Measurements from ENCODE around the gene TAS2R20. TPM values are rescaled to one million over a fixed set of nuclear protein-coding genes. Genes with fewer than 3 reads are reported as not detected.
A peak's percentile ranks its signal among the peaks of the same experiment; 100 is the strongest.

TAS2R20 gene
- total RNA-seq, 8 experiments from 2014 or later = 0.96 to 13.2 (median 3.2) TPM

DNA sequence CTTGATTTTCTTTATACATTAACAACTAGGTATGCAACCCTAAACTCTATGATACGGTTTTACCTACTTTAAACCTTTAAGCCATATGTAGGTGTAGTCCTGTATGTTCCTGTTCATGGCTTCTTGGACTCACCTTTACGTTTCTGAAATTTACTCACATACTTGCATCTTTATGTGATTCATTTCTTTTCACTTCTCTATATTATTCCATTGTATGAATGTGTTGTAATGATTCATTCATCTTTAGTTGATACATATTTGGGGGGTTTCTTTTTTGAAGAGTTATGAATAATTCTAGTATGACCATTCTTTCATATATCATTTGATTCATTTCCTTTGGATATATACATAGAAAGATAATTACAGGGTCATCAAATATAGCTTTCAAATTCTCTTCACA is 9.0 kb downstream of the TAS2R20 start:
- Histone ChIP-seq H3K4me1 (replicated peaks in 1 of 2) (no peaks in the 10 kb centered on the region), H3K4me3 (no peak overlapping the region), H3K27ac (no peak overlapping the region)
- in situ Hi-C loops (cut with MboI; ENCODE audit: low pct_unique_long_range_greater_than_20kb in 2 of 9, low sequenced_read_pairs in 9 of 9, unreplicated experiment in 9 of 9) = no loop called here
- WGBS, 10 experiments = 33 to 100% (median 100%) methylated on average over 1 to 2 of the region's 2 CpGs; no CpG with 5 or more reads in 2 of the 10 experiments
- ATAC-seq (replicated peaks in 6 of 8) = no peak

DNA sequence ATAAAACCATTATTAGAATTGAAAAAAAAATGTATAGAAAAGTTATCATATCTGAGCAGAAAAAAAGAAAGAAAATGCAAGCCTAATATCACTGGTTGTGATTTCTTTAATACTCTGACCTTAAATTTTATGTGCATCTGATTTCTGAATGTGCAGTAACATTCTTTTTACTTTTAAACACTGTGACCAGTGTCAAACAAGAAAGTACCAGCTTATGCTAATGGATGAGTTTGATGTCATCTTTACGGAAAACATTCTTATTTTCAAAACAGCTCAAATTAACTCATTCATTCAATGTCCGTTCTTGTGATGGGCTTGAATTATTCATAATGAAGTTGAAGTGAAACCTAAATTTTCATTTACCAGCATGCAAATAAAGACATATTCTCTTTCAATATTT is 11.3 kb downstream of the TAS2R20 start, which contains the start of gene TAS2R50:
TAS2R50 (minus strand) TSS at position 101 of the 400 bp plus-strand sequence; CDS start at position 49, 52 bp downstream.
- ATAC-seq (replicated peaks in 6 of 8) = no peak
- Histone ChIP-seq H3K27ac (no peak within 1 kb of the TSS), H3K4me3 (no peak within 1 kb of the TSS), H3K4me1 (replicated peaks in 1 of 2) (no peaks in the 10 kb centered on the region)
- in situ Hi-C loops (cut with MboI; ENCODE audit: low pct_unique_long_range_greater_than_20kb in 2 of 9, low sequenced_read_pairs in 9 of 9, unreplicated experiment in 9 of 9) = no loop called here
- WGBS, 10 experiments = 0 to 65% (median 20%) methylated on average over 1 to 2 of the region's 2 CpGs

DNA sequence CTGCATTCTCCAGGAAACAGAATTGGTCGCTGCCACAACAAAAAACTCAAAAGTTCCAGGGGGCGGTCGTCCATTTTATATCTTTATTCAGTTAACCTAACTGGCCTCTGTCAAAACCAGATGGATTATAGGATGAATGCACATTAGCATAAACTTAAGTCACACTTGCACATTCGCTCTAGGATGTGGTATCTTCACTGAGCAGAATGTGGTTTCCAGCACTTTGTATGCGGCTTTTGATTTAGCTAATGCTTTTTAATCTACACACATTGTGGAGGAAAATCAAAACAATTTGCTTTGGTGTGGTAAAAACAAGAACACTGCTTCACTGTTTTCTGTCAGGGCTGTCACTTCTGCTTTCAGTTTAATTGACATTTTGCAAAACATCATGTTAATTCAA is 15.9 kb downstream of the TAS2R20 start:
- peak in 1 of 8 experiments; percentile 32 for ATAC-seq (replicated peaks in 6 of 8)
- Histone ChIP-seq H3K4me1 (replicated peaks in 1 of 2) (no peaks in the 10 kb centered on the region), H3K4me3 (no peak overlapping the region), H3K27ac (no peak overlapping the region)
- WGBS, 10 experiments = 39 to 100% (median 94%) methylated on average over 1 to 5 of the region's 5 CpGs; no CpG with 5 or more reads in 1 of the 10 experiments
- in situ Hi-C loops (cut with MboI; ENCODE audit: low pct_unique_long_range_greater_than_20kb in 2 of 9, low sequenced_read_pairs in 9 of 9, unreplicated experiment in 9 of 9) = no loop called here

DNA sequence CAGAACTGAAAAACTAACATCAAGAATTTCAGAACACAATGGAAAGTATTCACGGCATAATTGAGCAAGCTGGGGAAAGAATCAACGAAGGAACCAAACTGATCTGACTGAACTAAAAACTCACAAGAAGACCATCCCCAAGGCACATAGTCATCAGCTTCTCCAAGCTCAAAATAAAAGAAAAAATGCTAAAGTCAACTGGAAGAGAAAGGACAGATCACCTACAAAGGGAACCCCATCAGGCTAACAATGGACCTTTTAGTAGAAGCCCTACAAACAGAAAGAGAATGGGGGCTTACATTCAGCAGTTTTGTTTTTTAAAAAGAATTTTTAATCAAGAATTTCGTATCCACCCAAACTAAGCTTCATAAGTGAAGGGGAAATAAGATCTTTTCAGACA is 23.1 kb downstream of the TAS2R20 start:
- Histone ChIP-seq H3K27ac (no peak overlapping the region), H3K4me1 (replicated peaks in 1 of 2) (no peaks in the 10 kb centered on the region), H3K4me3 (no peak overlapping the region)
- in situ Hi-C loops (cut with MboI; ENCODE audit: low pct_unique_long_range_greater_than_20kb in 2 of 9, low sequenced_read_pairs in 9 of 9, unreplicated experiment in 9 of 9) = loop anchor here in 2 of 9 experiments (25.0 kb wide), 1 partner anchor 212 kb away; the partner anchor contains the start of gene TAS2R42 (in 2 of the 2)
- ATAC-seq (replicated peaks in 6 of 8) = no peak
- WGBS, 10 experiments = 38 to 100% (median 95%) methylated on average over 1 to 3 of the region's 3 CpGs

DNA sequence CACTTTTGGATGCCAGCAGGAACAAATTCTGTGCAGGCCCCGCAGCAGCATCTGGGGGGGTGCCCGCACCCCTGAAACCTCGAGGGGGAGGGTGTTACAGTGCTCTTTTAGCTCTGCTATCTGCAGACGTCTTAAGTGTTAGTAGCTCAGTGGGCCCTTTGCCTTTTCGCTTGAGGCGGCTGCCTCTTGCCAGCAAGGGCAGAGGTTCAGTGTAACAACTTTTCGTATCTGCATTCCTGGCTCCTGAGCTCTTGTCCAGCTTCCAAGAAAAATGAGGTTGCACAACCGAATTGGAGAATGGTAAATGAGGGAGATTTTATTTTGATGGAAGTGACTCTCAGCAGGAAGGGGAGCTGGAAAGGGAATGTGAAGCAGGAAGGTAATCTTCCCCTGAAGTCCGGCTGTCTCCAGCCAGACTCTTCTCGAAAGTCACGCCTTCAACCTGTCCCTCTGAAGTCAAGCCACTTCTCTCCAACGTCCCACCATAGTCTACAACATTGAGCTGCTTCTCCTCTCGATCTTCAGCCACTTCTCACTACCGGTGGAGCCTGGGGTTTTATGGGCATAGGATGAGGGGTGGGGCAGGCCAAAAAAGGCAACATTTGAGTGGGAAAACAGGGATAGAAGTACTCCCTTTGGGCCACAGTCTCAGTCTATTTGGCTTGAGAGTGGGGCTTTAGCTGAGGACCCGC is 29.2 kb downstream of the TAS2R20 start:
- no peak overlapping the region for H3K4me3 ChIP-seq
- 60 to 100% (median 95%) methylated on average over 1 to 7 of the region's 15 CpGs for WGBS, 10 experiments
- H3K27ac ChIP-seq = no peak overlapping the region
- in situ Hi-C loops (cut with MboI; ENCODE audit: low pct_unique_long_range_greater_than_20kb in 2 of 9, low sequenced_read_pairs in 9 of 9, unreplicated experiment in 9 of 9) = loop anchor here in 2 of 9 experiments (25.0 kb wide), 1 partner anchor 218 kb away; the partner anchor contains the start of gene TAS2R42 (in 2 of the 2)
- peak in 1 of 8 experiments; percentile 26 for ATAC-seq (replicated peaks in 6 of 8)
- H3K4me1 ChIP-seq (replicated peaks in 1 of 2) = no peaks in the 10 kb centered on the region

DNA sequence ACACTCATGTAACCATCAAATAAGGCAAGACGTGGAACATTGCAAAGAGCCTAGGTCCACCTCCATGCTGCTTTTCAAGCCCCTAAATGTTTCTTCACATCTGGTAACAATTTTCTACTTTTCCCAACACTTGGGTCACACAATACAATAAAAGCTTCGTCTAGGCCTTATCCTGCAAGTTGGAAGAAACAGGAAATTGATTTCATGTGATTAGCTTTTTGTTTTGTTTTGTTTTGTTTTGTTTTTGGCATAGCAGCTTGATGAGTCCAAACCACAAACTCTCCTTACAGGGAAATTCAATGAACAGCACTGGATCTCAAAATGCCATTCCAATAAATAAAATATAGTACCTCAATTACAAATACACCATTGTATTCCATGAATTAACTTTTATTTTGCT is 30.7 kb downstream of the TAS2R20 start:
- in situ Hi-C loops (cut with MboI; ENCODE audit: low pct_unique_long_range_greater_than_20kb in 2 of 9, low sequenced_read_pairs in 9 of 9, unreplicated experiment in 9 of 9) = loop anchor here in 2 of 9 experiments (25.0 kb wide), 1 partner anchor 220 kb away; the partner anchor contains the start of gene TAS2R42 (in 2 of the 2)
- 13 to 100% (median 50%) methylated on average over 1 to 2 of the region's 2 CpGs; no CpG with 5 or more reads in 4 of the 10 experiments for whole genome bisulfite sequencing, 10 experiments
- no peak overlapping the region for H3K4me3 ChIP-seq
- H3K4me1 ChIP-seq (replicated peaks in 1 of 2) = no peaks in the 10 kb centered on the region
- ATAC-seq (replicated peaks in 6 of 8) = no peak
- no peak overlapping the region for H3K27ac ChIP-seq

DNA sequence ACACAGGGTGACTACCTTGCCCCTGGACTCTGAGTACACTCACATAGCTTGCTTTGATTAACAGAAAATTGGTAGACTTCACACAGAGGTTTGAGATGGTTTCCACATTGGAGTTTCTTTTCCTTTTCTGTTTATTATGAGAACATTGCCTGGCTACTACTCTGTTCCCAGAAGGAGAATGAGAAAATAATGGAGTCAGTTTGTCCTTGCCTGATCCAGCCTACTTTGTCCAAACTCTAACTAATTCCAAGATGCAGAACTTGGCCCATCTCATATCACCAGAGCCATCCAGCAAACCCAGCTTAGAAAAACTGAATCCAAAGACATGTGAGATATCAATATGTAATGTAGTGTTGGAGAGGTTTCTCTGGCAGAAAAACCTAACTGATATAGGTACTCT is 31.8 kb downstream of the TAS2R20 start:
- Histone ChIP-seq H3K4me3 (no peak overlapping the region), H3K4me1 (replicated peaks in 1 of 2) (no peaks in the 10 kb centered on the region), H3K27ac (no peak overlapping the region)
- in situ Hi-C loops (cut with MboI; ENCODE audit: low pct_unique_long_range_greater_than_20kb in 2 of 9, low sequenced_read_pairs in 9 of 9, unreplicated experiment in 9 of 9) = loop anchor here in 2 of 9 experiments (25.0 kb wide), 1 partner anchor 221 kb away; the partner anchor contains the start of gene TAS2R42 (in 2 of the 2)
- no peak for ATAC-seq (replicated peaks in 6 of 8)

DNA sequence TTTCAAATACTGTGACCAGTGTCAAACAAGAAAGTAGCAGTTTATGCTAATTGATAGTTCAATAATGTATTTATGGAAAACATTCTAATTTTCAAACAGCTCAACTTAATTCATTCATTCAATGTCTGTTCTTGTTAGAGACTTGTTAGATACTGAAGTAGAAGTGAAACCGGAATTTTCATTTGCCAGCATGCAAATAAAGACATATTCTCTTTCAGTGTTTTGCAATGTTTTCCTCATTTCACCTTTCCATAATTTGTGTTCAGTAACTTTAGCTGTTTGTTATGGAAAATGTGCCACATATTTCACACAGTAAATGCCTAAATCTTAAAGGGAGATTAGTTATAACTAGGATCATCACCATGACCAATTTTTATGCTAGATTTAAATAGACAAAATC is 32.6 kb downstream of the TAS2R20 start:
- H3K27ac ChIP-seq = no peak overlapping the region
- no peak overlapping the region for H3K4me3 ChIP-seq
- 43 to 100% (median 100%) methylated on average over 1 of the region's 1 CpG; no CpG with 5 or more reads in 1 of the 10 experiments for WGBS, 10 experiments
- no peaks in the 10 kb centered on the region for H3K4me1 ChIP-seq (replicated peaks in 1 of 2)
- in situ Hi-C loops (cut with MboI; ENCODE audit: low pct_unique_long_range_greater_than_20kb in 2 of 9, low sequenced_read_pairs in 9 of 9, unreplicated experiment in 9 of 9) = loop anchor here in 2 of 9 experiments (25.0 kb wide), 1 partner anchor 222 kb away; the partner anchor contains the start of gene TAS2R42 (in 2 of the 2)
- peak in 2 of 8 experiments; percentile 27 to 57 for ATAC-seq (replicated peaks in 6 of 8)

DNA sequence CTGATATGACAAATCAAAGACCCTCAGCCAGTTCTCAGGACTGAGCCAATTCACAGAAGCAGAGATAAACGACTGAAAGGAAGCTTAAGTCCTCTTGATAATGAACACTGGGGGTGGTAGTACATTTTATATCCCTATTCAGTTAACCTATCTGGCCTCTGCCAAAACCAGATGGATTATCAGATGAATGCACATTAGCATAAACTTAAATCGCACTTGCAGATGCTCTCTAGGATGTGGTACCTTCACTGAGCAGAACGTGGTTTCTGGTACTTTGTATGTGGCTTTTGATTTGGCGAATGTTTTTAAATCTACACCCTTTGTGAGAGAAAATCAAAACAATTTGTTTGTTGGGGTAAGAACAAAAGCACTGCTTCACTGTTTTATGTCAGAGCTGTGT is 37.9 kb downstream of the TAS2R20 start:
- no peak for ATAC-seq (replicated peaks in 6 of 8)
- in situ Hi-C loops (cut with MboI; ENCODE audit: low pct_unique_long_range_greater_than_20kb in 2 of 9, low sequenced_read_pairs in 9 of 9, unreplicated experiment in 9 of 9) = loop anchor here in 2 of 9 experiments (25.0 kb wide), 1 partner anchor 227 kb away; the partner anchor contains the start of gene TAS2R42 (in 2 of the 2)
- 40 to 100% (median 87%) methylated on average over 1 to 4 of the region's 4 CpGs; no CpG with 5 or more reads in 1 of the 10 experiments for WGBS, 10 experiments
- no peak overlapping the region for H3K27ac ChIP-seq
- no peaks in the 10 kb centered on the region for H3K4me1 ChIP-seq (replicated peaks in 1 of 2)
- H3K4me3 ChIP-seq = no peak overlapping the region

DNA sequence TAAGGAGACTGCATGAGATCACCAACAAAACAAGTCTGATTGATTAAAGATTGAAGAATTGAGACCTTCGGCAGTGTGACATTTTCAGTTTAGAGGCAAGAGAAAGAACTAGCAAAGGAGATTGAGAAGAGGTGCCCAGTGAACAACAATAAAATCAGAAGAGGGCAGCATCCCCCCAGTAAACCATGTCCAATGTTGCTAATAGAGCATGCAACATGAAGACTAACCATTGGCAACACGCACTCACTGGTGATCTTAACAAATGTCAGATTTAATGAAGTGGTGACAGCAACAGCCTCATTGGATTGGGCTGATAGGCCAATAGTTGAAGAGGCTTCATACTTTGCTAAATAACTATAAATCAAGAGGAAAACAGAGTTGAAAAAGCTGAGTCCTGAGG is 38.3 kb downstream of the TAS2R20 start:
- ATAC-seq (replicated peaks in 6 of 8) = peak in 1 of 8 experiments; percentile 36
- Histone ChIP-seq H3K4me1 (replicated peaks in 1 of 2) (no peaks in the 10 kb centered on the region), H3K27ac (no peak overlapping the region), H3K4me3 (no peak overlapping the region)
- 57 to 100% (median 94%) methylated on average over 1 to 2 of the region's 2 CpGs; no CpG with 5 or more reads in 3 of the 10 experiments for WGBS, 10 experiments
- in situ Hi-C loops (cut with MboI; ENCODE audit: low pct_unique_long_range_greater_than_20kb in 2 of 9, low sequenced_read_pairs in 9 of 9, unreplicated experiment in 9 of 9) = loop anchor here in 2 of 9 experiments (25.0 kb wide), 1 partner anchor 227 kb away; the partner anchor contains the start of gene TAS2R42 (in 2 of the 2)

DNA sequence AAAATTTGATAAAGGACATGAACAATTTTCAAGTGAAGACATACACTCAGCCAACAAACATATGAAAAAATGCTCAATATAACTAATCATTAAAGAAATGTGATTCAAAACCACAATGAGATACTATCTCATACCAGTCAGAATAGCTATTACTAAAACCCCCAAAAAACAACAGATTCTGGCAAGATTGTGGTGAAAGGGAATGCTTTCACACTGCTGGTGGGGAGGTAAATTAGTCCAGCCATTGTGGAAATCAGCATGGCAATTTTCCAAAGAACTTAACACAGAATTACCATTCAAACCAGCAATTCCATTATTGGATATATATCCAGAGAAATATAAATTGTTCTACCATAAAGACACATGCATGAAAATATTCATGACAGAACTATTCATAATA is 40.4 kb downstream of the TAS2R20 start:
- in situ Hi-C loops (cut with MboI; ENCODE audit: low pct_unique_long_range_greater_than_20kb in 2 of 9, low sequenced_read_pairs in 9 of 9, unreplicated experiment in 9 of 9) = loop anchor here in 2 of 9 experiments (25.0 kb wide), 1 partner anchor 230 kb away; the partner anchor contains the start of gene TAS2R42 (in 2 of the 2)
- no peak for ATAC-seq (replicated peaks in 6 of 8)
- H3K27ac ChIP-seq = no peak overlapping the region
- no peak overlapping the region for H3K4me3 ChIP-seq
- no peaks in the 10 kb centered on the region for H3K4me1 ChIP-seq (replicated peaks in 1 of 2)

DNA sequence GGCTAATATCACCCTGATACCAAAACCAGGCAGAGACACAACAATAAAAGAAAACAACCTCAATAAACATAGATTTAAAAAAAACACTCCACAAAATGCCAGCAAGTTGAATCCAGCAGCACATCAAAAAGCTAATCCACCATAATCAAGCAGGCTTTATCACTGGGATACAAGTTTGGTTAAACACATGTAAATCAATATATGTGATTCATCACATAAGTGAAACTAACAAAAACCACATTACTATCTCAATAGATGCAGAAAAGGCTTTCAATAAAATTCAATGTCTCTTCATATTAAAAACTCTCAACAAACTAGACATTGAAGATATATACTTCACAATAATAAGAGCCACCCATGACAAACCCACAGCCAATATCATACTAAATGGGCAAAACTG is 42.0 kb downstream of the TAS2R20 start:
- Histone ChIP-seq H3K4me3 (no peak overlapping the region), H3K4me1 (replicated peaks in 1 of 2) (no peaks in the 10 kb centered on the region), H3K27ac (no peak overlapping the region)
- ATAC-seq (replicated peaks in 6 of 8) = no peak
- in situ Hi-C loops (cut with MboI; ENCODE audit: low pct_unique_long_range_greater_than_20kb in 2 of 9, low sequenced_read_pairs in 9 of 9, unreplicated experiment in 9 of 9) = loop anchor here in 2 of 9 experiments (25.0 kb wide), 1 partner anchor 231 kb away; the partner anchor contains the start of gene TAS2R42 (in 2 of the 2)

DNA sequence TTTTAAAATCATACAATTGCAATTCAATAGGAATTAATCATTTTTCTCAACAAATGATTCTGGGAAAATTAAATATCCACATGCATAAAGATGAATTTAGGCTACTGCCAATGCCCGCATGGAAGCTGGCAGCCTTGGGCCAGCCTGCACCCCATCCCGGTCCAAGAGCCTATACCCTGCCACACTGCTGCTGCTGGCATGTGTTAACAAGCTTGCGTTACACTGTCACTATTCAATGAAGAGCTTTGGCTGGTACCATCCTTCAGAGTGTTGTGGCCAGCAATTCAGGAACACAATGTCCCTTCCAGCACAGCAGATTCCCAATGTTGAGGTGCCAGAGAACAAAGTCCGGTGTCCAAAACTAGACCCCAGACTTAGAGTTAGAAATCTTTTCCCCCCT is 45.5 kb downstream of the TAS2R20 start:
- no peak for ATAC-seq (replicated peaks in 6 of 8)

More for the DNA sequence above, 45.5 kb downstream of the TAS2R20 start:
- 45 to 100% (median 94%) methylated on average over 2 to 4 of the region's 4 CpGs; no CpG with 5 or more reads in 1 of the 10 experiments for WGBS, 10 experiments
- H3K4me1 ChIP-seq (replicated peaks in 1 of 2) = no peaks in the 10 kb centered on the region
- H3K4me3 ChIP-seq = no peak overlapping the region
- in situ Hi-C loops (cut with MboI; ENCODE audit: low pct_unique_long_range_greater_than_20kb in 2 of 9, low sequenced_read_pairs in 9 of 9, unreplicated experiment in 9 of 9) = loop anchor here in 2 of 9 experiments (25.0 kb wide), 1 partner anchor 235 kb away; the partner anchor contains the start of gene TAS2R42 (in 2 of the 2)
- H3K27ac ChIP-seq = no peak overlapping the region

Data from motor neuron (in vitro differentiated cells).